ENCODE results near the gene MRPL33. TPM values are rescaled to one million over a fixed set of nuclear protein-coding genes. Genes with fewer than 3 reads are reported as not detected.

The MRPL33 gene
- total and polyA plus RNA-seq, 2 of the 13 experiments (the other 11 are each of a cell fraction or from before 2014, with no cell fraction given), result 69.7 to 218 TPM

DNA sequence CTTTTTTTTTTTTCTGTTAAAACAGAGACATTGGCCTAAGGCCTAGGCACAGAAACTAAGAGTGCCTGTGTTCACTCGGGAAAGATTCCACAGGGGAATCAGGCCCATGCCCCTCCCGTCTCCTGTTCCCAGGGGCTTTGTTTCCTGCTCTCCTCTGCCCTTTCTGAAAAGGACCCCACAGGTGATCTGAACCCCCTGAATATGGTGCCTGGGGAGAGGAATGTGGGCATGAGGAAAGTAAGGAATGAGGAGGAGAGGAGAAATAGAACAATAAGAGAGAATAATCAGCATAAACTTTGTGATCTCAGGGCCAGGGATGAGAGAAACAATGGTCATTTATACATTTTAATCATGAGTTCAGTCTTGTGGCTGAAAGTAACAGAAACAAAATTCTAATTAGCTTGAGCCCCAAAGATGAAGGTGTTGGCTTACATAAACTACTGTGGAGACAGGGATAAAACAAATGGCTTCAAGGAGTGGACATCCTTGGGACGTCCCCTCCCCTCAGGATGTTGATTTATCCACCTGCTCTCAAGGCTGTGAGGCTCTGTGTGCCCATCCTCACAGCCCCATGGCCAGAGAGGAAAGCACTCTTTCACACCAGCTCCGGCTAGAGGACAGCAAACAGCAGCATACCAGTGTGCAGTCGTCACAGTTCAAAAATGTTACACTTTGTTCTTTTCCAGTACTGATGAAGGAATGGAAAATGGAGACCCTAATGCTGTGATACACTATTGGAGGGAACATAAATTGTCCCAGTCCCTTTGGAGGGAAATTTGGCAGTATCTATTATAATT is 46.4 kb upstream of the MRPL33 start:
- ChIA-PET POLR2A (interaction anchor here (0.8 to 9.9 kb wide), 5 partner anchors 9 to 683 kb away, joined by 3 to 248 read pairs (median 4); no protein-coding TSS in a partner anchor), CTCF (ENCODE audit: low intra/inter-chr PET ratio, low total read pairs) (interaction anchor here (2.2 kb wide), 1 partner anchor 29 kb away, joined by 10 read pairs; no protein-coding TSS in a partner anchor)
- Histone ChIP-seq H3K27ac (ENCODE audit: extremely low read length, insufficient read depth, low read length) (no peak overlapping the region), H3K36me3 (replicated peaks in 1 of 2; ENCODE audit: control insufficient read depth in 1 of 2, insufficient read depth in 2 of 2, low read length in 2 of 2) (no peaks in the 10 kb centered on the region), H2AFZ (ENCODE audit: low read length) (no peak overlapping the region), H3K27me3 (ENCODE audit: control insufficient read depth in 1 of 2, insufficient read depth in 2 of 2, low read length in 2 of 2) (no peaks in the 10 kb centered on the region), H3K4me1 (ENCODE audit: insufficient read depth, low read length) (peaks cover 67% of the 10 kb centered on the region), H3K9ac (ENCODE audit: insufficient read depth, low read depth, low read length) (peak overlapping the region; percentile 6; the same call in 1 of the 2 replicates), H3K4me2 (ENCODE audit: low read depth, low read length) (peak overlapping the region; percentile 42), H3K79me2 (ENCODE audit: insufficient read depth, low read length) (no peaks in the 10 kb centered on the region), H4K20me1 (ENCODE audit: insufficient read depth, low read length) (no peaks in the 10 kb centered on the region), H3K9me3 (ENCODE audit: low read length) (no peaks in the 10 kb centered on the region), H3K4me3 (replicated peaks in 1 of 3; ENCODE audit: insufficient read depth in 1 of 3, low read depth in 2 of 3, low read length in 3 of 3) (no peak overlapping the region)
- FAIRE-seq, result peak; percentile 72
- ATAC-seq, result peak; percentile 80
- BruUV-seq (replicated peaks), result TSS peak; percentile 100
- intact Hi-C loops (cut with micrococcal nuclease; ENCODE audit: unreplicated experiment) (loop anchor here (1.0 to 10.0 kb wide), 4 partner anchors 28 to 665 kb away; partner anchors contain the start of genes BABAM2, MRPL33 and RBKS), in situ Hi-C loops (cut with HindIII; ENCODE audit: extremely low pct_ligation_motif_present, low pct_unique_long_range_greater_than_20kb) (no loop called here)
- WGBS (ENCODE audit: low lambda C conversion rate), result 11% methylated on average over 5 of the region's 5 CpGs
- peak; percentile 84 for DNase-seq (ENCODE audit: low spot score)
- TF ChIP-seq TFAP4 (IDR thresholded peaks at IDR 0.05; ENCODE audit: borderline replicate concordance, low read depth) (no peak), HBP1 (CRISPR knock-in tag; IDR thresholded peaks at IDR 0.05; ENCODE audit: low read depth) (no peak), PAWR (CRISPR knock-in tag; IDR thresholded peaks at IDR 0.05; ENCODE audit: borderline replicate concordance) (no peak), KDM1A (CRISPR knock-in tag; IDR thresholded peaks at IDR 0.05) (0 out of 2 replicates have a peak, but pooled peaks have one; percentile 29), LCORL (IDR thresholded peaks at IDR 0.05) (no peak), LCORL (CRISPR knock-in tag; IDR thresholded peaks at IDR 0.05) (peak; percentile 82), TAF15 (IDR thresholded peaks at IDR 0.05; ENCODE audit: low read depth, low read length, poor library complexity, severe bottlenecking) (no peak), CBX2 (IDR thresholded peaks at IDR 0.05; ENCODE audit: low read depth, low read length) (no peak), CBX2 (CRISPR knock-in tag; IDR thresholded peaks at IDR 0.05; ENCODE audit: low read depth) (no peak), ZBTB37 (CRISPR knock-in tag; IDR thresholded peaks at IDR 0.05) (no peak), ETV5 (CRISPR knock-in tag; IDR thresholded peaks at IDR 0.05; ENCODE audit: borderline replicate concordance) (peak; percentile 80; the same call in 1 of the 2 replicates), MZF1 (CRISPR knock-in tag; IDR thresholded peaks at IDR 0.05; ENCODE audit: borderline replicate concordance) (no peak), ZNF567 (CRISPR knock-in tag; IDR thresholded peaks at IDR 0.05; ENCODE audit: borderline replicate concordance) (no peak), CREM (IDR thresholded peaks at IDR 0.05) (no peak), CREM (CRISPR knock-in tag; IDR thresholded peaks at IDR 0.05) (no peak), RBAK (CRISPR knock-in tag; IDR thresholded peaks at IDR 0.05) (no peak), AHR (CRISPR knock-in tag; IDR thresholded peaks at IDR 0.05) (no peak), NFIC (IDR thresholded peaks at IDR 0.05; ENCODE audit: low read length) (no peak; the same call in 1 of the 2 replicates), ZNF496 (CRISPR knock-in tag; IDR thresholded peaks at IDR 0.05; ENCODE audit: insufficient replicate concordance) (no peak)
- TF ChIP-seq, protein P1, sequence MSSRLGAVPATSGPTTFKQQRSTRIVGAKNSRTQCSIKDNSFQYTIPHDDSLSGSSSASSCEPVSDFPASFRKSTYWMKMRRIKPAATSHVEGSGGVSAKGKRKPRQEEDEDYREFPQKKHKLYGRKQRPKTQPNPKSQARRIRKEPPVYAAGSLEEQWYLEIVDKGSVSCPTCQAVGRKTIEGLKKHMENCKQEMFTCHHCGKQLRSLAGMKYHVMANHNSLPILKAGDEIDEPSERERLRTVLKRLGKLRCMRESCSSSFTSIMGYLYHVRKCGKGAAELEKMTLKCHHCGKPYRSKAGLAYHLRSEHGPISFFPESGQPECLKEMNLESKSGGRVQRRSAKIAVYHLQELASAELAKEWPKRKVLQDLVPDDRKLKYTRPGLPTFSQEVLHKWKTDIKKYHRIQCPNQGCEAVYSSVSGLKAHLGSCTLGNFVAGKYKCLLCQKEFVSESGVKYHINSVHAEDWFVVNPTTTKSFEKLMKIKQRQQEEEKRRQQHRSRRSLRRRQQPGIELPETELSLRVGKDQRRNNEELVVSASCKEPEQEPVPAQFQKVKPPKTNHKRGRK (CRISPR knock-in tag; IDR thresholded peaks at IDR 0.05), result no peak
